Fibroblast of pulmonary artery (primary cell): Measurements from ENCODE around the gene ZNF584.
"Not testable (repeated sequence)": the region's sequence is repeated elsewhere in the genome, so short reads cannot be mapped to it uniquely, and the experiment has no call there.

ENCODE experiments used
- DNase-seq: peaks from one replicate; pipeline ENCODE4 v3.0.0-alpha.2; 2010; ENCODE audit warnings: low read depth
- H3K4me3 ChIP-seq: replicated peaks from 2 replicates; pipeline ENCODE4 v1.5.1; 2011; ENCODE audit warnings: low read depth, mild to moderate bottlenecking, control low read depth, low read length, moderate library complexity
- CTCF ChIP-seq: IDR thresholded peaks from 2 replicates; pipeline ENCODE4 v1.5.1; 2011; ENCODE audit warnings: mild to moderate bottlenecking, control low read depth, low read length, inconsistent platforms; ENCODE audit errors: missing control alignments

Gene ZNF584

GRCh38 chr19:58439576-58440554, 31.4 kb downstream of the ZNF584 start, which contains the start of gene ZNF132:
ZNF132 (minus strand) TSS chr19:58440153; CDS start chr19:58439821, 332 bp downstream.
- DNase-seq: peak; percentile 100
- H3K4me3 ChIP-seq: peak within 1 kb of the TSS; percentile 91
- no peak for TF ChIP-seq CTCF

- H3K4me3 ChIP-seq: peak overlapping the region; percentile 91
- TF ChIP-seq CTCF: no peak
- no peak for DNase-seq
These were observed 32.1 kb downstream of the ZNF584 start for GRCh38 chr19:58440556-58440955.

GRCh38 chr19:58442986-58443385, 34.5 kb downstream of the ZNF584 start:
- not testable (repeated sequence) for H3K4me3 ChIP-seq

GRCh38 chr19:58448860-58449259, 40.4 kb downstream of the ZNF584 start:
- DNase-seq, H3K4me3 ChIP-seq: not testable (repeated sequence)

More at GRCh38 chr19:58442986-58443385, 34.5 kb downstream of the ZNF584 start:
- DNase-seq: not testable (repeated sequence)

- not testable (repeated sequence) for DNase-seq, H3K4me3 ChIP-seq
These were observed 41.5 kb downstream of the ZNF584 start for GRCh38 chr19:58449980-58450379.

- peak overlapping the region; percentile 72 for H3K4me3 ChIP-seq
- no peak for DNase-seq
These were observed 42.5 kb downstream of the ZNF584 start for GRCh38 chr19:58450856-58451357.

GRCh38 chr19:58451358-58452101, 43.1 kb downstream of the ZNF584 start, which contains the start of gene ZNF324B:
ZNF324B (plus strand) TSS chr19:58451622; CDS start chr19:58453702, 2,080 bp downstream.
- peak; percentile 95 for DNase-seq
- no peak for TF ChIP-seq CTCF
- peak within 1 kb of the TSS; percentile 72 for H3K4me3 ChIP-seq

More at GRCh38 chr19:58450856-58451357, 42.5 kb downstream of the ZNF584 start:
- TF ChIP-seq CTCF: no peak

GRCh38 chr19:58453743-58454142, 45.3 kb downstream of the ZNF584 start:
- no peak for DNase-seq
- no peak overlapping the region for H3K4me3 ChIP-seq
- TF ChIP-seq CTCF: no peak
